HG03064 (cell line): ENCODE measurements around the gene DENND4A.

ENCODE experiments used
- ATAC-seq: cut with Tn5 transposase; IDR thresholded peaks from one replicate; pipeline ENCODE4 v1.9.1; 2021; ENCODE audit warnings: low read depth; ENCODE audit not compliant: unreplicated experiment

The DENND4A gene

DNA sequence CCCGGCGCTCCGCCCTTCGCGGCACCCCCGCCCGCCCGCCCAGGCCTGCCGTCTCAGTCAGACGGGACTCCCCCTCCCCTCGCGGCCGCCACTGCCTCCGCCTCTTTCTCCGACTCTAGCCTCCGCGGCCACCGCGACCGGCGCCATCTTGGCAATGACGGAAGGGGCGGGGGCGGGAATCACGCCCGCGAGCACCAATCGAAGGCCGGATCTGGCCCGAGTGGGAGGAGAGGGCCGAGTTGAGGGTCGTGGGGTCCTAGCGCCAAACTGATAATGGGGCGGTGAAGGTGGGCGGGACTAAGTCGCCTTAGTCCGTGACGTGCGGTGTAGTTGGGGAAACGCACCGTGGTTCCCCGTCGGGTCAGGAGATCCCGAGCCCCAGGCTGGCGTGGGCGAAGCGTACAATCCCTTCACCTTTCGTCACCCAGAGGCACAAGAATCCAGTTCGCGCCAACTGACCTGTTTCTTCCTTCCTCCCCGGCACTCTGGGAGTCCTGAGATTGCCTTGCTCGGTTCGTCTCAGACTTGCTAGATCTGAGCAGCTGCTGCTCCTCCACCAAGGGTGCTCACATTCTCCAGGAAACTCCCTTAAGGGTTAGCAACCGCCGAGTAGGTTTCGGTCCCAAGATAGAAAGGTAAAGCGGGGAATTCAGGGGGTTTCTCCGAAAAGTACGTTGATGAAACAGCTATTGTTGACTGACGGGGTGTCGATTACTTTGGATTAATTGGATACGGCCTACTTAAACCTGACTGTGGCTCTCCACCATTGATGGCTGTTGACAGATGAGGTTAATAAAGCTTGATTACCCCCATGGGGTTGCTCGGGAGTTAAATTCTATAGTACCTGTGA lies at the start of gene DENND4A:
Gene DENND4A (minus strand): TSS at position 156 of the 850 bp plus-strand sequence. CDS start 35,843 bp downstream, outside the sequence.
- ATAC-seq = peak; percentile 75

DNA sequence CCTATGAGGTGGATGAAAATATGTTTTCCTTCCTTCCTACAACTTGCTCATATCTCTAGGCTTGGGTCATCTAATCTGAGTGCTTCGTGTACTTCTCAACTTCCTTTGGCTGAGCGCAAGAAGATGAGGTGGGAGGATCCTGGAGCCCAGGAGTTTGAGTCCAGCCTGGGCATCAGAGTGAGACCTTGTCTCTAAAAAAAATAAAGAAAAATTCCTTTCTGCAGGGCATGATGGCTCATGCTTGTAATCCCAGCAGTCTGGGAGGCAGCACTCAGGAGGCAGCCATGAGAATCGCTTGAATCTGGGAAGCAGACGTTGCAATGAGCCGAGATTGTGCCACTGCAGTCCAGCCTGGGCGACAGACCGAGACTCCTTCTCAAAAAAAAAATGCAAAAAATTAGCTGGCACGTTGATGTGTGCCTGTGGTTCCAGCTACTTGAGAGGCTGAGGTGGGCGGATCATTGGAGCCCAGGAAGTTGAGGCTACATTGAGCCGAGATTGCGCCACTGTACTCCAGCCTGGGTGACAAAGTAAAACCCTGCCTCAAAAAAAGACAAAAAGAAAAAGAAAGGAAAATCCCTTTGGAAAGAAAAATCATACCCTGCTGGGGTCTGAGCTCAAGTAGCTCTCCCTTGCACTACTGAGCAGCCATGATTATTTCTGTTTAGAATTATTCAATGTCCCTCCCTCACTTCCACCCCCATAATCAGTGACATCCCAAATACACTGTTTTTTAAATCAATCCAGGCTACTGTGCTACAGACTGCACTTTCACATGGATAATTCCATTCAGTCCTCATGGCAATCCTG lies 49.2 kb upstream of the DENND4A start:
- ATAC-seq = no peak

DNA sequence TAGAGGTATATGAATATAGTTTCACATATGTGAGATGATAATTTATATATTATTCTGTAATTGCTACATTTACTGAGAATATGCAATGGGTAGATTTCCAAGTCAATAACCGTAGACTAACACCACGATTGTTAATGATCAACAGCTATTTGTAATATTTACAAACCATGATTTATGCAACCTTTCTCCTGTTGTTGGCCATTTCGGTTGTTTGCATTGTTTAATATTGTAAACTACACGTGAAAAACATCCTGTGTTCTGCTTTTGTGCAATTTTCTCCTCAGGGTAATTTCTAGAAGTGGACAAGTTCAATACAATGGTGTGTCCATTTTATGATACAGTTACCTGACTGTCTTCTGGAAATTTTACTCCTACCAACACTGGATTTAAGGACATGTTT lies 47.9 kb upstream of the DENND4A start:
- ATAC-seq = no peak

DNA sequence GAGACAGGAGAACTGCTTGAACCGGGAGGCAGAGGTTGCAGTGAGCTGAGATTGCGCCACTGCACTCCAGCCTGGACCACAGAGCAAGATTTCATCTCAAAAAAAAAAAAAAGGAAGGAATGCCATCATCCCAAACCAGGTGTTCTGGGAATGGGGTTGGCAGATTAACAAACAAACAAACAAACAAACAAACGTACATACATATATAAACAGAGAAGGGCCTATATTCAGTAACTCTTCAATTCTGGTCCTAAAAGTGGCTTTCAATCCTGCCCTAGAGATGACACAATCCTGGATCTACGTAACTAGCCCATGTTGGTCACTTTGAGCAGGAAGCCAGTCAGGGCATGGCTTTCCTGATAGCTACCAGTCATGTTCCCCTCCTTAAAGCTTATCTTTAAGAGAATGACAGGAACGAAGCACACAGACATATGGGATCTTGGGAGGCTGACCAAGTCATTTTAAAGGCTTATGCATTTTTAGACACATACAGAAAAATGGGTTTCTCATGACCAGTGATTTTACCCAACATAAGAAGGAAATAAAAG lies 47.3 kb upstream of the DENND4A start:
- no peak for ATAC-seq

DNA sequence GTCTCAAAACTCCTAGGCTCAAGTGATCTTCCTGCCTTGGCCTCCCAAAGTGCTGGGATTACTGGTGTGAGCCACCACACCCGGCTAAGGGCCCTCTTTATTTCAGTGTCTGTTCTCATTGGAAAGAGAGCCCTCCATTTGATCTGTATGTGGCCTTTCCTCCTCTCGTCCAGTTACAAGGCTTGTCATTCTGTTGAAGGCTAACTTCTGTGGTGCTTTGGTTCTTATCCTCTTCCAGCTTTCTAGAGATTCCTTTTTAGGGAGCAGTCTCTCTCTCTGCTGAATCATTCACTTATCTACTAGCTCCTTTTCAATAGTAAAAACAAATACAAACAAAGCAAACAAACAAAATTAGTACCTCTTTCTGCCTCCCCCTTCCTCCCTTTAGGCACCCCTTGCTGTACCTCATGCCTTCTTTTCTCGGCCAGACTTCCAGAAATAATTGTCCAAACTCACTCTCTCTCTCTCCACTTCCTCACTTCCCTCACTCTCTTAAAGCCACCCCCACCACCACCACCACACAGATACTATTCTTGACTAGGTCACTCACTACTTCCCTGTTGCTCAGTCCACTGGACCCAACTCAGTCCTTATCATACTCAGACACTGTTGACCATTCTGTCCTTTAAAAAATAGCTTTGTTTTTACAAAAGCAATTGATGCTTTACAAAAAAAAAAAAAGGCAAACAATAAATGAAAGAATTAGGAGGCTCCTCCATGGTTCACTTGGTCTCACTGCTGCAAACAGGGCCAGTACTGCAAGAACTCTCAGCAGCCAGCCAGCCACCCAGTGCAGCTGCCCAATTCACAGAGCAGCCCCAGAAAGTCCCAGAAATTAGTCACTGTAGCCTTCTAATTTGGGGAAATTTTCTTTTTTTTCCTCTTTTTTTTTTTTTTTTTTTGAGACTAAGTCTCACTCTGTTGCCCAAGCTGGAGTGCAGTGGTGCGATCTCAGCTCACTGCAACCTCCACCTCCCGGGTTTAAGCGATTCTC lies 45.5 kb upstream of the DENND4A start:
- ATAC-seq = no peak

DNA sequence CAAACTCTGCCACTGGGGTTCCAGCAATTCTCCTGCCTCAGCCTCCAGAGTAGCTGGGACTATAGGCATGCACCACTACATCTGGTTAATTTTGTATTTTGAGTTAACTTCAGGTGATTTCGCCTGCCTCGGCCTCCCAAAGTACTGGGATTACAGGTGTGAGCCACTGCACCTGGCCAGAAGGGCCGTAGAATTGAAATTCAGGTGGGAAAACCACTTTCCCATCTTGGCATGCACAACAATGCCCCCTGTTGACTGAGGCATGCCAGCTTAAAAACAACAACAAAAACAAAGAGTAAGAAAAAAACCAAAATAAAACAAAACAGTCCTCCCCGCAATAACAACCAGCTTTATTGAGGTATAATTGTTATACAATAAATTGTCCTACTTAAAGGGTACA lies 44.6 kb upstream of the DENND4A start:
- ATAC-seq = no peak

DNA sequence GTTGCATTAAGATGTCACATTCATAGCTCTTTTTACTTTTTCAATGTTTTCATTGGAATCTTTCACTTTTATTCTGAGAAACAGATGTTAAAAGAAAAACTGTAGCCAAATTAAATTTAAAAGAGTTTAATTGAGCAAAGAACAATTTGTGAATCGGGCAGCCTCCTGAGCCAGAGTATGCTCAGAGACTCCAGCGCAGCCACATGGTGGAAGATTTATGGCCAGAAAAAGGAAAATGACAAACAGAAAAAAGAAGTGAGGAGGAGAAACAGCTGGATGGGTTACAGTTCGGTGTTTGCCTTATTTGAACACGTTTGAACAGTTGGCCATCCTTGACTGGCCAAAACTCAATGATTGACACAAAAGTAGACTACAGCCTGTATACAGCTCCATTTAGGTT lies 43.4 kb upstream of the DENND4A start:
- ATAC-seq = no peak

DNA sequence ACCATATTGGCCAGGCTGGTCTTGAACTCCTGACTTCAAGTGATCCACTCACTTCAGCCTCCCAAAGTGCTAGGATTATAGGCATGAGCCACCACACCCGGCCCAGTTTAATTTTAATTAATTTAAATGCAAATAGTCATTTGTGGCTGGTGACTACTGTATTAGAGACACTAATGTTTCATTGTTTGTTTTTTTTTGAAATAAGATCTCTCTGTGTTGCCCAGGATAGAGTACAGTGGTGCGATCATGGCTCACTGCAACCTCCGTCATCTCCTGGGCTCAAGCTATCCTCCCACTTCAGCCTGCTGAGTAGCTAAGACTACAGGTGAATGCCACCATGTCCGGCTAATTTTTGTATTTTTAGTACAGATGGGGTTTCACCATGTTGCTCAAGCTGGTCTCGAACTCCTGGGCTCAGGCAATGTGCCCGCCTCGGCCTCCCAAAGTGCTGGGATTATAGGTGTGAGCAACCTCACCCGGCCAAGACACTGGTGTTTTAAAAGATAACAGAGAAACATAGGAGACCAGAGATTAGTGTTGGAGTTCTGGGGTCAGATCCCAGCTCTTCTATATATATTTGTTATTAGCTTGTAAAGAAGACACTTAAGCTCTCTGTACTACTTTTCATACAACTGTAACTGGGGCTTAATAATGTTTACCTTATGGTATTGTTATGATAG lies 42.6 kb upstream of the DENND4A start:
- no peak for ATAC-seq

DNA sequence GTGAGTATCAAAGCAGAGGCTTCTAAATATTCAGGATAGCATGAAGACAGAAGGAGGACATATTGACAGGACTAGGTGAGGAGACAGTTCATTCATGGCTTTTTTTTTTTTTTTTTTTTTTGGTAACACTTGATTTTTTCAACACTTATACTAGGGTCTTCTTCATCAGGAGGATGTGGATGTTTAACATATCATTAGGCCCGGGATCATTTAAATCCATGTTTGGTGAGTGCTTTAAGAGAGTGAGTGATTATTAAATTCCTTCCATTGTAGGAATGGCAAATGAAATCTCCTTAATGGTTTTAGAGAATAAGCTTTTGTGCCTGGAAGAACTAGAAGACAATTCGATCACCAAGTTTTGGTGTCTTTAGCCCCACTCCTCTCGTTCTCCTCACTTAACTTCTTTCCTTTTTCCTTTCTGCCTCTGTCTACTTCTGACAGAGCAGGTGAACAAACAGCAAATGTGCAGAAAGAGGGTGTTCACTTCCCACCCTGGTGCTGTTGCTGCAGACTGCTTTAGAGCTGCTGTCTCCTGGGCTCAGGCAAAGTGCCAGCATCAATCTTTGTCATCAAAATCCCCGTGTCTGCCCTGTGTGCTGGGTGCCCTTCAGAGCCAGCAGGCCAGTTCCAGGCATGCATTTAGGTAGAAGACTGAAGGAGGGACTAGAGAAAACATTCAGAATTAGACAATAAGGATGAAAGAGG lies 41.6 kb upstream of the DENND4A start:
- no peak for ATAC-seq

DNA sequence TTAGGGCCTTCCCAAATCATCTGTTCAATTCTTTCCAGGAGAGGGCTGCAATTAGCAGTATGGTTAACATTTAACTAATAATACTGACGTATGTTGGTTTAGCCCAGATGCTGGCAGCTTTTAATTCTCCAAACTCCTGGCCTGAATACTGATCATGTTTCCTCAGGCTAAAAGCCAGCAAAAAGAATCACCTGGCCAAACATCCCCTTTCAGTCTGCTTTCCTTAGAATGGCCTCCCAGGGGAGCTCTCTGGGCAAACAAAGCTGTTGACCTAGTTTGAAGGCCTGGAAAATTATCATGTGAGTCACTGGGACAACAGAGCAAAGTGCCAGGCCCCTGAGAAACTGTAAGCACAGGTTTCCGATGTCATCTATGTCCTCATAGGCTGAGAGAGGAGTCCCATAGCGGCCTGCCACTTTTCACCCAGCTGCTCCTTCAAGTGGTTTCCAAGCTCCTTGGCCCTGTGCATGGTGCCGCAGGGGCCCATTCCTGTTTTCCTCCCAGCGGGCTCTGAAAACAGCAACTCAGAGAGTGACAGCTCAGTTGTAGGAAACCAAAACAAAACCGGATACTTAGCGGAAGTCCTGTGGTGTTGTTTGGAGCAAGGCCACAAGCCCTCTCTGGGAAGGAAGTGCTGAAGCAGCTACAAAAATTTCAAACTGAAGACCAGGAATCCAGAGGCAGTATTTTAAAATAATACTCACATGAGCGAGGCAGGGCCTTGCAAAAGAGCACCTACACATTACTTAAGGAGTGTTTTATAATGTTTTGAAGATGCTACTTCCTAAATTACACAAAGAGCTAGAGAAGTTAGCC lies 40.7 kb upstream of the DENND4A start:
- ATAC-seq = no peak

DNA sequence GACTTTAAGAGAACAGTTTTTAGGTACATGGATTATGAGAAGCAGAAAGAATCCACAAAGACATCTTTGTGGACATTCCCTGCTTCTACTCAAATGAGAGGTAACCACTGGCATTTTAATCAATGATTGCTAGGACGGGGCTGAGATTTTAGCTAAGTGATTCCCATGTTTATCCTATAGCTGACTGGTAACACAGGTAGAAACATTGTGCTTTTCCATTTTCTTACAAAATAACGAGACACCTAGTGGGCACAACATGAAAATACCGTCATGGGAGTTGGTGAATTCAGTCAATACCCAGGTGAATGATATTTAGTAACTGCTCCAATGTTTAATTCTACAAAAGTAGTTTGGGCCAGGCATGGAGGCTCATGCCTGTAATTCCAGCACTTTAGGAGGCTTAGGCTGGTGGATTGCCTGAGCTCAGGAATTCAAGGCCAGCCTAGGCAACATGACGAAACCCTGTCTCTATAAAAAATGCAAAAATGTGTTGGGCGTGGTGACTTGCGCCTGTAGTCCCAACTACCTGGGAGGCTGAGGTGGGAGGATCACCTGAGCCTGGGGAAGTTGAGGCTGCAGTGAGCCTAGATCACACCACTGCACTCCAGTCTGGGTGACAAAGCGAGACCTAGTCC lies 37.2 kb upstream of the DENND4A start:
- ATAC-seq = no peak

DNA sequence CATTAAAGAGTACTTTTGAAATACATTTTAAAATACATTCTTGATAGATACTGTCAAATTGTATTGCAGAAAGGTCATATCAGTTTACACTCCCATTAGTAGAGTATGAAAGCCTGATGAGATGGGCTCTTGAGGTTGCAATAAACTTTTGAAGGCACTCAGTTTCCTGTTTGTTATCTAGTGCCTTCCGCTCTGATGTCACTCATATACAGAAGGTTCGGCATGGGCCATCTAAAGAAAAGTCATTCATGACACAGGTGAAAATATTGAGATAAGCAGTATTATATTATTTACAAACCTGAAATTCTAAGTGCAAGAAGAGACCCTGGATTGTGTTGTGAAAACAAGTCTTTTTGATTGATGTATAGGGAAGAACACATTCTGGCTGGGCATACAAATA lies 36.5 kb upstream of the DENND4A start:
- no peak for ATAC-seq

DNA sequence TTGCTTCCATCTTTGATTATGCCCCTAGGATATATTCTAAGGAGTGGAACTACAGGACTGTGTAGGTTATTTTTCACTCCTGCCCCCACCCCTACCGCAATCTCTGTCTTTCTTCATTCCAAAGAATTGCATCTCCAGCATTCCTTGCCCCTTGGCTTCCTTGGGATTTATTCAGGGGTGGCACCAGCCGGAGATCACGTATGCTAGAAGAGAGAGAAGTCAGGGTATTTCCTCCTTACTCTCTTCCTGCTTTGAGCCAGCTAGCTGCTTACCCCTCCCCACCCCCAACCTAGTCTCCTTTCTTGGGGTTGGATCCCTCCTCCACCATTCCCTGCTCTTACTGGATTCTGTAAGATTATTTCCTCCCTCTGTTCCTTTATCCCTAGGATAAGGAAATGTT lies 35.0 kb upstream of the DENND4A start:
- no peak for ATAC-seq

DNA sequence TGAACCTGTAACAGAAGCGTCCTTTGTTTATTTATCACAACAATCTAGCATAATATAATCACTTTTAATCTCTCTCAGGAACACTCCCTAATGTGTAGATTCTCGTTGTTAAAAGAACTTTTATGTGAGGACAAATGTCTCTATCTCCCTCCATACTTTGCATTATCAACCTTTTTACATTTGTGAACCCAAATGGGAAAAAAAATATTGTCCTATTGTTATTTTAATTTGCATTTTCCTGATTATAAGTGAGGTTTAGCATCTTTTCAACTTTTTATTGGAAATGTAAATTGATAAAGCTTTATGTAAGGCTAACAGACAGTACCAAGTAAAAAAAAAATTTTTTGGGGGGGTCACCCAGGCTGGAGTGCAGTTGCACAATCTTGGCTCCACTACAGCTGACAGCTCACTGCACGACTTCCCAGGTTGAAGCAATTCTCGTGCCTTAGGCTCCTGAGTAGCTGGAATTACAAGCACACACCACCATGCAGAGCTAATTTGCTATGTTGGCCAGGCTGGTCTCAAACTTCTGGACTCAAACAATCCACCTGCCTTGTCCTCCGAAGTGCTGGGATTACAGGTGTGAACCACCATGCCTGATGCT lies 33.0 kb upstream of the DENND4A start:
- no peak for ATAC-seq

DNA sequence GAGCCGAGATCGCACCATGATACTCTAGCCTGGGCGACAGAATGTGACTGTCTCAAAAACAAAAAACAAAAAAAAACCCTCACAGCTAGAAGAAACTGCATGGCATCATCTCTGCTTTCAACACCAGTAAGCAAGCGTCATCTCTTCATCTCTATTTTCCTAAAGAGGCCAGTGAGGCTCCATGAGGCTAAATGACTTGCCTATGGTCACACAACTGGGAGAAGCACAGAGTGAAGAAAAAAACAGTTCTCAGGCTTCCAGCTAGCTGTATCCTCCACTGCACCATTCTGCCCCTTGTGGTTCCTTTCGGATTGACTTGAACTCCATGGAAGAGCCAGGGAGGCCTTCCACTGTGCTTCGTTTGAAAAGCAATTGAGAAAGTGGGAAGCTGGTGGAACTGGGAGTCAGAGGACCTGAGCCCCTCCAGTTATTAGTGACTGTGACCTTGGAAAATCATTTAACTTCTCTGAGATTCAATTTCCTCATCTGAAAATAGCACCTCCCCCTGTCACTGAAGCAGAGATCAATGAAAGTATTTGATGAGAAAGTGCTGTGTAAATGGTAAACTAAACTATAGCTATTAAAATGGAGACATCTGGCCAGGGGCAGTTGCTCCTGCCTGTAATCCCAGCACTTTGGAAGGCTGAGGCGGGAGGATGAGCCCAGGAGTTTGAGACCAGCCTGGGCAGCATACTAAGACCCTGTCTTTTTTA lies 32.1 kb upstream of the DENND4A start:
- ATAC-seq = no peak

DNA sequence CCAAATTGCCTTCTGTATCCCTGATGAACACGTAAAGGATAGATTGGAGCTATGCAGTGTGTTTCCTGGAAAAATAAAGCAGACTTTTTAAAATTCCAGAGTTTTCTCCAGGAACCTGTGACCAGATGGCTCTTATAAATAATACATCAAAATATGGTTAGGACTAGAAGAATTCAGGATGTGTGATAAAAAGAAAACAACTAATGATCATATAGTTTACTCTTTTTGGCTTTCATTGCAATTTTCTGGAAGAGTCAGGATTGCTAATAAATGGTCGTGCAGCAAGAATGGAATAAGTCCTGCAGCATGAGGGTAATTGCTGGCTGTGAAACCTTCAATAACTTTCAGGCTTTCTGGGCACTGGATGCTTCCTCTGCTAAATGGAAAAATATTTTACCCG lies 30.2 kb upstream of the DENND4A start:
- no peak for ATAC-seq

DNA sequence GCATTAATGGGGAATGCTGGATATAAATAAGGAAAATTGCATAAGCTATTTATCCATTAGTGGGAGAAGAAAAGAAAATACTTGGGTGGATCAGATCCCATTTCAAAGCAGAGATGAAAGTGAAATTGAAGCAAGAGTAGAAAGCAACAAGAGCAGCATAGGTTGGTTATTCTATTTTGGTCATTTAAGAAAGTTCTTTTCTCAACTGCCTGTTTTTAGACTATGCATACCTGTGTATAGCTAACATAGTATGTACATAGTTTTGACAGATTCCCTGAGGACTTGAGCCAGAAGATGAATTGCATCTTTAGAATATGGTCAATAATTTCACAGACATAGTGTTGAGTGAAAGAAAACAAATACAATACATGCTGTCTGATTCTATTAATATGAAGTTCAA lies 29.0 kb upstream of the DENND4A start:
- ATAC-seq = no peak
